Mesenteric fat pad (tissue), 1 donor: Measurements from ENCODE around the gene ZNF664. TPM values are rescaled to one million over a fixed set of nuclear protein-coding genes. Genes with fewer than 3 reads are reported as not detected.

ENCODE experiments used
- DNase-seq: peaks from one replicate; pipeline ENCODE4 v3.0.0-alpha.2; 2020; ENCODE audit warnings: low spot score
- total RNA-seq: library from RNA; stranded (reverse); fragmentation: NEBNext Ultra II Directional; extraction: Animal tissue kit (Norgen Biotek cat#: 25700); gene quantifications from one replicate; pipeline ENCODE4 v1.2.1, GENCODE V29; 2021
- donor health status: DM: yes; HTN: yes; CAD: no.

ZNF664 gene
- total RNA-seq, 1 donor from 2014 or later: 85.0 TPM

GRCh38 chr12:123957196-123957595, 15.8 kb upstream of the ZNF664 start:
- DNase-seq: no peak

GRCh38 chr12:123958462-123958861, 14.6 kb upstream of the ZNF664 start:
- DNase-seq: no peak

GRCh38 chr12:123958876-123959275, 14.1 kb upstream of the ZNF664 start:
- DNase-seq: no peak

- no peak for DNase-seq
Measured at GRCh38 chr12:123960029-123960735, 12.8 kb upstream of the ZNF664 start.

DNA sequence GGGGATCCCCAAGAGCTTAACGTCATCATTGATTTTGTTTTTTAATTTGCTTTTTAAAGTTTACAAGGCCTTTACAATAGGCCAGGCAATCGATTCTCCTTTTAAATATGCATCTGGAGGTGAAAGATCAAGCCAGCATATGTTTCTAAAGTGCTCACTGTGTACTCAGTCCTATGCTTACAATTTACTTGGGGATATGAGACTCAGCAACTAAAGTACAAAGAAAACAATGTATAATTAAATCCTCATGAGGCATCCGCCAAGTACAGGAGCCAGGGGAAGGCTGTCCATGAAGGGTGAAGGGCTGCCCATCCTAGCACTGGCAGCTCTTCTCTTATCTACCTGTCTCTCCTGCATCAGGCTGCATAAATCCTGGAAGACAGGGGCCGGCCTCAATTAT, 12.2 kb upstream of the ZNF664 start:
- DNase-seq: no peak

DNA sequence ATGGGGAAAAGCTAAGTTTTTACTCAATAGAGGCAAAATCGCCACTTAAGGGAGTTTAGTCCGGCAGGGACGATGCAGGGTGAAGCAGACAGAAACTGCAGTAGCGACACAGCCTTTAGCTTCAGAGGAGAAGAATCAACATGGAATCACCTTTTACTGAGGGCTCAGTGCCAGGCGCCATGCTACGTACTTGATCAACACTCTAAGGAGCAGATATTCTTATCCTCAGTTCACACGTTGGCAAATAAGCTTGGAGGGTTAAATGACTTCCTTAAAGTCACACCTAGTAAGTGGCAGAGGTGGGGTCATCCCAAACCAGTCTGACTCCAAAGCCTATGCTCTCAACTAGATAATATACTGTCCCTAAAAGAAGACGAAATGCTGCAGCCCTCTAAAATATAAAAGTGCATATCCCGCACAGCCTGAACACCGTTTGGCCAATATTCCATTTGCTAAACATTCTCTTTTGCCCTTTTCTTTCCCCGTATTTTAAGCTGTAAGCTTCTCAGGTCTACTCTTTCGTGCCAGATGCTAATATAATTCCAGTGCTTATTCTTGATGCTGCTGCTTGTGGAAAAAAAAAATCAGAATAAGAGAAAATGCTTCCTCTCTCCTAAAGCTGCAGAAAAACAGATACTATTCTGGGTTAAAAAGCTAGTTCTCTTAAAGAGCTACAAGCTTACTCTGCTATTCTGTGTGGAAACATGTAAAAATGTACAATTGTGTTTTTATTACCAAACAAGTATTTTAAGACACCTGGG, 11.2 kb upstream of the ZNF664 start:
- no peak for DNase-seq

- no peak for DNase-seq
Measured at GRCh38 chr12:123962513-123962912, 10.5 kb upstream of the ZNF664 start.

DNA sequence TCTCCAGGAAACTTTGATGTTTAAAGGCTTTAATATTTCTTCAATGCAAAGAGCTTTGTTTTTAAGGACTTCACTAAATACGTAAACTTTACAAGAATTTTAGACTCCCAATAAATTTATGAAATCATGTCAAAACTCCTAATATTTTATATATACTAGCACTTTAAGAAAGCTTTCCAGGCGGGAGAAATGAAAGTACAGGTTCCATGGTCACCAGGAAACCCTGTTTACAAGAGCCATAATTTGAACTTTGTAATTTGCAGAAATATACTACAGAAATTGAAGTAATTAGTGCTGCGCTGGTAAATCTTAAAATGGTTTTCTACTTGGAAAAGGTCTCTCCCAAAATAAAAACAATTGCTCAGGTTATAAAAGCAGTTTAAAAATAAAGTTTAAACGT, 9.2 kb upstream of the ZNF664 start:
- DNase-seq: no peak

GRCh38 chr12:123965382-123965781, 7.6 kb upstream of the ZNF664 start:
- DNase-seq: no peak

GRCh38 chr12:123966596-123966995, 6.4 kb upstream of the ZNF664 start:
- DNase-seq: no peak

- DNase-seq: no peak
Measured at GRCh38 chr12:123967121-123967586, 5.9 kb upstream of the ZNF664 start.

GRCh38 chr12:123971449-123971769, 1.6 kb upstream of the ZNF664 start:
- DNase-seq: no peak

DNA sequence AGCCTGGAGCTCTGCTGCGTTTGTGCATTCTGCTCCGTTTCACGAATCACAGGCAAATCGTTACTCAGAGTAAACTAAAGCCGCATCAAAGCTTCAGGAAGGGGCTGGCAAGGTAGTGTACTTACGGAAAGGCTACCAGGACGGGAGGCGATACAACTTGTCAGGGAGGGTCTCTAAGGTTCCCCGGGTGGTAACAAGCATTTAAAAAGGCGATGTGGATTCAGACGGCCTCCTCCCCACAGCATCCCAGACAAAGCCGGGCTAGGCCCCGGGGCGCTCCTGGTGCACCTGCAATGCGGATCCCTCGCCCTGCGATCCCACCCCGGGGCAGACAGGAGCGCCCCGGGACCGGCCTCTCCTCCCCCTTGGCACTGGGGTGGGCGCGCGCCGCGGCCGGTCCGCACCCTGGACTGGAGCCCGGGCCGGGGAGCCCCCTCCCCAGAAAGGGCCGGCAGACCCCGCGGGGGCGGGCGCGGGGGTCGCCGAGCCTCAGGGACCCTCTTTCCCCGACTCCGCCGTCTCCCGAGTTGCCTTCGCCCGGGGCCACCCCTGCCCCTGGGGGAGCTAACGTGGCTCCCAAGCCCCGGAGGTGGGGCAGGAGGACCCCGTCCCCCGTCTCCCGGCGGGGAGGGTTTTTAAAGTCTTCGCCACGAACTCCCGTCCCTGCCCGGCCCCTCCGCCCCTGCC, 1.1 kb upstream of the ZNF664 start:
- DNase-seq: no peak

DNA sequence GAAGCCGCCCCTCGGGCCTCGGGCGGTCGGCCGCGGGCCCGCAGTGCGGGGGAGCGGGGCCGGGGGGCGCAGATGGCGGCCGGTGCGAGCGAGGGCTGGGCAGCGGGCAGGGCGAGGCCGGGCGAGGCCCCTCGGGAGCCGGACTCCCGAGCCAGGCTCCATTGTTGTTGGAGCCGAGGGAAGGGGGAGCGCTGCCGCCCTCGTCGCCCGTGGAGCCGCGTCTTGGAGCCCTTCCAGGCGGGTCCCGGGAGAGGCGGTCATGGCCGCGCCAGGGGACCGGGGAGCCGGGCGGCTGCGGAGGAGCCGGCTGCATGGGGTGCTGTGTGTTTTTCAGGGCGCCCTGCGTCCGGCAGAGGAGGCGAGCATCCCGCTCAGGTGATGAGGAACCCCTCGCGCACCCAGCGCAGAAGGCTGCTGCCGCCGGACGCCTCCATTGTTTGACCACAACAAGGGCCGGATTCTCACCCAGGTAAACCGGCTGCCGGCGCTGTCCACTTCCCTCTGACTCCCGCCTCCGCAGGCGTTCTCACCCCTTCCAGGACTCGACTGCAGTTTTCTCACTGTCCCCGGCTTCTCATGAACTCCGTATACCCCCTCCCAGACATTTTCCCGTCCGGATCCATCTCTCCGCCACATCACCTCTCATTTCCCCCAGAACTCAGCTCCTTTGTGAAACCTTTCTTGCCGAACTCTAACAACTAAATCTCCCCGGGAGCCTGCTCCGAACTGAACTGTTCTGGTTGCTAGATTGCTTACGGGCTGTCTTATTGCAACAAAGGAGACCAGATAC, 732 bp downstream of the ZNF664 start:
- no peak for DNase-seq

- no peak for DNase-seq
Measured at GRCh38 chr12:123976227-123976826, 3.3 kb downstream of the ZNF664 start.

DNA sequence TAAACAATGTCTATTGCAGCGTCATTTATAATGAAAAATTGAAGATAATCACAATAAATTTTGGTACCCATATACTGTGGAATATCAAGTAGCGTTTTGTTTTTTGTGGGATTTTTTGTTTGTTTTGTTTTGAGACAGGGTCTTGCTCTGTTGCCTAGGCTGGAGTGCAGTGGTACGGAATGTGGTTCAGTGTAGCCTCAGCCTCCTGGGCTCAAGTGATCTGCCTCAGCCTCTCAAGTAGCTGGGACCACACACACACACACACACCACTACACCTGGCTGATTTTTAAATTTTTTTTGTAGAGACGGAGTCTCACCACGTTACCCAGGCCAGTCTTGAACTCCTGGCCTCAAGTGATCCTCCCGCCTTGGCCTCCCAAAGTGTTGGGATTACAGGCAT, 6.6 kb downstream of the ZNF664 start:
- DNase-seq: no peak

- no peak for DNase-seq
Measured at GRCh38 chr12:123982269-123982668, 9.3 kb downstream of the ZNF664 start.

DNA sequence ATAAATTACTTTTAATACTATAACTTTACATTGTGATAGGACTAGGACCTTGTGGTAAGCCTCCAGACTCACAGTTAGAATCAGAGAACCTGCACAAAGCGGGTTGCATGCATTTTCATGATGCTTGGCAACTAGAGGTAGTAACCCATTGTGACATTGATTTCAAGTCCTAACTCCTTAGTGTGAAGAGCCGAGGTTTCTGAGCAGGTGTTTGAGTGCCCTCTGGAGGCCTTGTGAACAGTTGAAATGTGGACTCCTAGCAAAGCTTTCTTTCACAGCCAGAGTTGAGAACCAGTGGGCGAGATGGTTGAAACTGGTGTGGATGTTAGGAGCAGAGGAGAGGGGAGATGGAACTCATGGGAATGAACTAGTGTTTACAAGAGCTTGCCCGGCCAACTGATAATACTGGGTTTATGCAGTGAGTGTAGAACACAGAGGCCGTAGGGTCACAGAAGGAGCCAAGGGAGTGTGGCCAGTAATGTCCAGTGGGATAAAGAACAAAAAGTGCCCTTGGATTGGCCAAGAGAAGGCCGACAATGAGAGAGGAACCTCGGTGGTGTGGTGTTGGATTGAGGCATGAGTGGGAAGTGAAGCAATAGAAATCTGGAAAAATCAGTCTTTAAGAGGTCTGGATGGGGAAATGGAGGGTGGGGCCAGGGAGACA, 10.9 kb downstream of the ZNF664 start:
- no peak for DNase-seq

DNA sequence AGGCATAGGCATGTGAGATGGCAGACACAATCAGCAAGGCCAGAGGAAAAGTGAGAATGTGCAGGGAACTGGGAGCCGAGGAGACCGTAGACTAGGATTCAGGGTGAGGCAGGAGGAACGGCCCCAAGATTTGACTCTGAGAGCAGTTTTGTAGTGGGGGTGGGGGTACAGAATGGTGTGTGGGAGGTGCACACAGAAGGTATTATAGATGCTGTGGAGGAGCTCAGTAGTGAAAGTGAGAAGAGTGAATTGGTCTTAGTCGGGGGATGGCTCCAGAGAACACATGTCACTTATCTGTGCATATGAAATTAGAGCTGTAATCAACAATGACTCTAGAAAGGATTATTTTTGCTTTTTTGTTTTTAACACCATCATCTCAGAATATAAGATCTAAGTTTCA, 11.9 kb downstream of the ZNF664 start:
- no peak for DNase-seq

DNA sequence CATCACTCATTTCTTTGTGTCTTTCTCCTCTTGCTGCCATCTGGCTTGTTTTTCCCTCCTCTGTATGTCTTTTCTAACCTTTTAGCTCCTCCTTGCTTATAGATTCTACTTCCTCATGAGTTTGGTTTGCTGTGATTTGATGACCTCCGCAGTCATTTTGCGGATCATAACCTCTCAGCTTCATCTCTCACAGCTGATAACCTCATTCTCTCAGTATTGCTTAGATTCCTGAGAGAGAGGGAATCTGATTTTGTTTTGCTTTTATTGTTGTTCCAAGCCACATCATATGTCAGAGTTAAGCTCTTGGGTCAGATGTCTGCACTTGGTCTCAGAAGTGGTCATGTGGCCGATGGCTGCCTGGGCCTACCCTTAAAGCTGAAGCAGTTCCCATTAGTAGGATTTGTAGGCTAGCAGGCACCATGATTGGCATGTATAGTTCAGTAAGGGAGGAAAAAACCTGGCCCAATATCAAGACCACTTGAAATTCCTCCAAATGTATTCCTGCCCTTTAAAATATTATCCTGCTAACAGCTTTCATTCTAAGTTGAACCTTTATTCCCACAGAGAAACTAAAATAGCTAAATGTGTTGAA, 13.5 kb downstream of the ZNF664 start:
- no peak for DNase-seq
